ENCODE measurements around the gene LRRC7.

DNA sequence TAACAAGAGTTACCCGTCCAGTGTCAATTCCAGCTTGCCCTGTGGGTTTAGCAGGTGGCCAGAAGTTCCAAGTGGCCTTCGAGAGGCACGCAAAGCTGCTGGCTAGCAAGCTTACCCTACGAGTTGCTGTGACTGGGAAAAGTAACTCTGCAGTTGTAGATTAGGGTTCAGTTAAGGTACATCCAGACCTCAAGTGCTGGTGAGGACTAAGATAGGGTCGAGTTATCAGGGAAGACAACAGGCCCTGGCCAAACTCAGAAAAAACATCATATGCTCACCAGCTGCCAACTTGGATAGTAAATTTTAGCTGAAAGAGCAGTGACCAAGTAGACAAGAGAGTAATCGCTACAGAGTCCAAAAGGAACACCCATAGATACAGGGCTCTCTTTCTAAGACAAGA is 27.7 kb upstream of the LRRC7 start:
- TF ChIP-seq, protein P1, sequence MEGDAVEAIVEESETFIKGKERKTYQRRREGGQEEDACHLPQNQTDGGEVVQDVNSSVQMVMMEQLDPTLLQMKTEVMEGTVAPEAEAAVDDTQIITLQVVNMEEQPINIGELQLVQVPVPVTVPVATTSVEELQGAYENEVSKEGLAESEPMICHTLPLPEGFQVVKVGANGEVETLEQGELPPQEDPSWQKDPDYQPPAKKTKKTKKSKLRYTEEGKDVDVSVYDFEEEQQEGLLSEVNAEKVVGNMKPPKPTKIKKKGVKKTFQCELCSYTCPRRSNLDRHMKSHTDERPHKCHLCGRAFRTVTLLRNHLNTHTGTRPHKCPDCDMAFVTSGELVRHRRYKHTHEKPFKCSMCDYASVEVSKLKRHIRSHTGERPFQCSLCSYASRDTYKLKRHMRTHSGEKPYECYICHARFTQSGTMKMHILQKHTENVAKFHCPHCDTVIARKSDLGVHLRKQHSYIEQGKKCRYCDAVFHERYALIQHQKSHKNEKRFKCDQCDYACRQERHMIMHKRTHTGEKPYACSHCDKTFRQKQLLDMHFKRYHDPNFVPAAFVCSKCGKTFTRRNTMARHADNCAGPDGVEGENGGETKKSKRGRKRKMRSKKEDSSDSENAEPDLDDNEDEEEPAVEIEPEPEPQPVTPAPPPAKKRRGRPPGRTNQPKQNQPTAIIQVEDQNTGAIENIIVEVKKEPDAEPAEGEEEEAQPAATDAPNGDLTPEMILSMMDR (conservative IDR thresholded peaks at IDR 0.05 in 1 of 2, IDR thresholded peaks at IDR 0.05 in 1 of 2; ENCODE audit: low read depth in 1 of 2, low read length in 2 of 2), result no peak
- no peak for TF ChIP-seq EZH2 (IDR thresholded peaks at IDR 0.05; ENCODE audit: low read length, missing control alignments)

All from fibroblast of lung (primary cell).